ENCODE measurements around the gene CBX8. TPM values are rescaled to one million over a fixed set of nuclear protein-coding genes. Genes with fewer than 3 reads are reported as not detected.

CBX8 gene
- total RNA-seq = 2.9 and 3.8 TPM in 2 replicates

GRCh38 chr17:79796763-79797491, at the start of gene CBX8:
Gene CBX8, minus strand, starts transcription at chr17:79797077. Its CDS starts 79 bp downstream, at chr17:79796998.

GRCh38 chr17:79839356-79840268, 42.7 kb upstream of the CBX8 start, which contains the start of gene CBX4:
Gene CBX4, minus strand, starts transcription at chr17:79839440. Its CDS starts 189 bp downstream, at chr17:79839251.

GRCh38 chr17:79777894-79778503, 18.9 kb downstream of the CBX8 start, which contains the start of gene CBX2:
Gene CBX2, plus strand, starts transcription at chr17:79778148. Its CDS starts 88 bp downstream, at chr17:79778236.

Other genes with a start within 250 kb of the CBX8 start
- gene RBFOX3, start 186.0 kb downstream of the CBX8 start, total RNA-seq = not detected in 2 replicates
- not detected in 2 replicates for gene ENPP7, start 66.1 kb downstream of the CBX8 start, total RNA-seq
- gene CBX2, start 18.9 kb downstream of the CBX8 start, total RNA-seq = 0.22 and 0.26 TPM in 2 replicates
- gene CBX4, start 42.4 kb upstream of the CBX8 start, total RNA-seq = 10.5 and 10.9 TPM in 2 replicates
- gene TBC1D16, start 238.8 kb upstream of the CBX8 start, total RNA-seq = 23.9 and 29.1 TPM in 2 replicates
- 2.7 and 3.4 TPM in 2 replicates for gene CCDC40, start 239.6 kb upstream of the CBX8 start, total RNA-seq